ENCODE measurements around the gene NMT1.
A peak's percentile ranks its signal among the peaks of the same experiment; 100 is the strongest.
"Not testable (repeated sequence)": the region's sequence is repeated elsewhere in the genome, so short reads cannot be mapped to it uniquely, and the experiment has no call there.

Gene NMT1

GRCh38 chr17:45121055-45121454 lies 59.9 kb downstream of the NMT1 start:
- TF ChIP-seq CTCF (IDR thresholded peaks at IDR 0.05; ENCODE audit: unreplicated experiment in 3 of 3): no peak
- Mint-ChIP-seq H3K27me3 (ENCODE audit: low read depth) (no peaks in the 10 kb centered on the region), H3K36me3 (ENCODE audit: low read depth) (peaks cover 1% of the 10 kb centered on the region)

GRCh38 chr17:45123076-45123770 lies 62.1 kb downstream of the NMT1 start:
- no peak overlapping the region for H3K4me3 Mint-ChIP-seq
- H3K27ac Mint-ChIP-seq: peak overlapping the region in 1 of 3 experiments; percentile 9
- no peaks in the 10 kb centered on the region for H3K36me3 Mint-ChIP-seq (ENCODE audit: low read depth)
- TF ChIP-seq CTCF (IDR thresholded peaks at IDR 0.05; ENCODE audit: unreplicated experiment in 3 of 3): no peak
- H3K27me3 Mint-ChIP-seq (ENCODE audit: low read depth): no peaks in the 10 kb centered on the region
- peaks cover 22% of the 10 kb centered on the region for H3K4me1 Mint-ChIP-seq
- H3K9me3 Mint-ChIP-seq: no peaks in the 10 kb centered on the region

More at GRCh38 chr17:45121055-45121454, 59.9 kb downstream of the NMT1 start:
- Mint-ChIP-seq H3K27ac (no peak overlapping the region), H3K4me3 (no peak overlapping the region), H3K9me3 (no peaks in the 10 kb centered on the region), H3K4me1 (peaks cover 5% of the 10 kb centered on the region)

GRCh38 chr17:45123930-45124796 lies 63.0 kb downstream of the NMT1 start:
- TF ChIP-seq CTCF (IDR thresholded peaks at IDR 0.05; ENCODE audit: unreplicated experiment in 3 of 3): no peak
- Mint-ChIP-seq H3K4me1 (peaks cover 24% of the 10 kb centered on the region), H3K36me3 (ENCODE audit: low read depth) (no peaks in the 10 kb centered on the region), H3K9me3 (no peaks in the 10 kb centered on the region), H3K27me3 (ENCODE audit: low read depth) (no peaks in the 10 kb centered on the region), H3K27ac (peak overlapping the region in 1 of 3 experiments; percentile 35), H3K4me3 (no peak overlapping the region)

DNA sequence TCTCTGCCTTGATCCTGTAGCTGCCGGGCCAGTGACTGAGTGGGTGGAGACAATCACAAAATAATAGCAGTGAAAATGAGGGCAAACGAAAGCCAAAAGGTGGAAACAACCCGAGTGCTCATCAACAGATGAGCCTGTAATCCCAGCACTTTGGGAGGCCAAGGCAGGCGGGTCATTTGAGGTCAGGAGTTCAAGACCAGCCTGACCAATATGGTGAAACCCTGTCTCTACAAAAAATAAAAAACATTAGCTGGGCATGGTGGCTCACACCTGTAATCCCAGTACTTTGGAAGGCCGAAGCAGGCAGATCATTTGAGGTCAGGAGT lies 63.6 kb downstream of the NMT1 start:
- not testable (repeated sequence) for H3K36me3 Mint-ChIP-seq (ENCODE audit: low read depth); H3K27me3 Mint-ChIP-seq (ENCODE audit: low read depth); H3K9me3 Mint-ChIP-seq; H3K4me3 Mint-ChIP-seq
- Mint-ChIP-seq H3K4me1 (peaks cover 30% of the 10 kb centered on the region), H3K27ac (peak overlapping the region in 1 of 3 experiments; percentile 35)

DNA sequence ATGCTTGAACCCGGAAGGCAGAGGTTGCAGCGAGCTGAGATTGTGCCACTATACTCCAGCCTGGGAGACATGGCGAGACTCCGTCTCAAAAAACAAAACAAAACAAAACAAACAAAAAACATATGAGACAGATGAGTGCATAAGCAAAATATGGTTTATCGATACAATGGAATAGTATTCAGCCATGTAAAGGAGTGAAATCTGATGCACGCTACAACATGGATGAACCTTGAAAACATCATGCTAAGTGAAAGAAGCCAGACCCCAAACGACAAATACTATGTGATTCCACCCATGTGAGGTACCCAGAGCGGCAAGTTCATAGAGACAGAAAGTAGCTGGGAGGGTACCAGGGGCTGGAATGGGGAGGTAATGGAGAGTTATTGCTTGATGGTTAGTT lies 64.4 kb downstream of the NMT1 start:
- Mint-ChIP-seq H3K36me3 (ENCODE audit: low read depth) (no peaks in the 10 kb centered on the region), H3K27me3 (ENCODE audit: low read depth) (no peaks in the 10 kb centered on the region), H3K4me3 (no peak overlapping the region), H3K4me1 (peaks cover 30% of the 10 kb centered on the region), H3K9me3 (no peaks in the 10 kb centered on the region), H3K27ac (peak overlapping the region in 2 of 3 experiments; percentile 20 to 35)
- TF ChIP-seq CTCF (IDR thresholded peaks at IDR 0.05; ENCODE audit: unreplicated experiment in 3 of 3): no peak

- H3K9me3 Mint-ChIP-seq: no peaks in the 10 kb centered on the region
- H3K27ac Mint-ChIP-seq: peak overlapping the region; percentile 85 to 94 (median 93)
- no peaks in the 10 kb centered on the region for H3K36me3 Mint-ChIP-seq (ENCODE audit: low read depth)
- H3K4me3 Mint-ChIP-seq: no peak overlapping the region
- H3K27me3 Mint-ChIP-seq (ENCODE audit: low read depth): no peaks in the 10 kb centered on the region
- TF ChIP-seq CTCF (IDR thresholded peaks at IDR 0.05; ENCODE audit: unreplicated experiment in 3 of 3): no peak
- peaks cover 36% of the 10 kb centered on the region for H3K4me1 Mint-ChIP-seq
These were observed 66.1 kb downstream of the NMT1 start for GRCh38 chr17:45127207-45127547.

Measured in nephron (organoid).